ENCODE data around the gene LAX1.
A peak's percentile ranks its signal among the peaks of the same experiment; 100 is the strongest.

LAX1 gene

GRCh38 chr1:203742436-203742835, 22.5 kb upstream of the LAX1 start:
- no peak overlapping the region for H3K27ac ChIP-seq (ENCODE audit: low read depth, low read length)
- no peaks in the 10 kb centered on the region for H3K79me2 ChIP-seq (ENCODE audit: control insufficient read depth, low read length)
- no peak overlapping the region for H3K4me2 ChIP-seq (ENCODE audit: low read length)
- TF ChIP-seq EZH2phosphoT487 (IDR thresholded peaks at IDR 0.05; ENCODE audit: borderline replicate concordance, low read length) (no peak), CTCF (IDR thresholded peaks at IDR 0.05; ENCODE audit: low read depth, low read length, poor library complexity, severe bottlenecking) (no peak)
- H3K9me3 ChIP-seq (ENCODE audit: control insufficient read depth, insufficient read depth, low read length): no peaks in the 10 kb centered on the region
- no peaks in the 10 kb centered on the region for H3K9me2 ChIP-seq (replicated peaks; ENCODE audit: control insufficient read depth, low read length)
- H3K36me3 ChIP-seq (ENCODE audit: control insufficient read depth, low read length): no peaks in the 10 kb centered on the region
- peaks cover 21% of the 10 kb centered on the region for H3K4me1 ChIP-seq (ENCODE audit: control insufficient read depth, low read length)
- H3K27me3 ChIP-seq (ENCODE audit: control insufficient read depth, low read length): peaks cover 15% of the 10 kb centered on the region
- no peak overlapping the region for H3K4me3 ChIP-seq (ENCODE audit: low read length)
- H3F3A ChIP-seq (ENCODE audit: control insufficient read depth, insufficient read depth): no peaks in the 10 kb centered on the region
- H4K20me1 ChIP-seq (ENCODE audit: control insufficient read depth, insufficient read depth, low read depth, low read length): no peaks in the 10 kb centered on the region

- H3K9me2 ChIP-seq (replicated peaks; ENCODE audit: control insufficient read depth, low read length): no peaks in the 10 kb centered on the region
- H3K27me3 ChIP-seq (ENCODE audit: control insufficient read depth, low read length): peaks cover 12% of the 10 kb centered on the region
- TF ChIP-seq CTCF (IDR thresholded peaks at IDR 0.05; ENCODE audit: low read depth, low read length, poor library complexity, severe bottlenecking): no peak
- TF ChIP-seq EZH2phosphoT487 (IDR thresholded peaks at IDR 0.05; ENCODE audit: borderline replicate concordance, low read length): no peak
- no peak overlapping the region for H3K4me3 ChIP-seq (ENCODE audit: low read length)
- H3K4me2 ChIP-seq (ENCODE audit: low read length): no peak overlapping the region
- H3K36me3 ChIP-seq (ENCODE audit: control insufficient read depth, low read length): no peaks in the 10 kb centered on the region
- H3F3A ChIP-seq (ENCODE audit: control insufficient read depth, insufficient read depth): no peaks in the 10 kb centered on the region
- H3K9me3 ChIP-seq (ENCODE audit: control insufficient read depth, insufficient read depth, low read length): no peaks in the 10 kb centered on the region
- H3K79me2 ChIP-seq (ENCODE audit: control insufficient read depth, low read length): no peaks in the 10 kb centered on the region
- peaks cover 21% of the 10 kb centered on the region for H3K4me1 ChIP-seq (ENCODE audit: control insufficient read depth, low read length)
- H3K27ac ChIP-seq (ENCODE audit: low read depth, low read length): no peak overlapping the region
- H4K20me1 ChIP-seq (ENCODE audit: control insufficient read depth, insufficient read depth, low read depth, low read length): no peaks in the 10 kb centered on the region
These were observed 21.9 kb upstream of the LAX1 start for GRCh38 chr1:203743091-203743571.

- H3K79me2 ChIP-seq (ENCODE audit: control insufficient read depth, low read length): no peaks in the 10 kb centered on the region
- H3K9me3 ChIP-seq (ENCODE audit: control insufficient read depth, insufficient read depth, low read length): no peaks in the 10 kb centered on the region
- TF ChIP-seq CTCF (IDR thresholded peaks at IDR 0.05; ENCODE audit: low read depth, low read length, poor library complexity, severe bottlenecking) (no peak), EZH2phosphoT487 (IDR thresholded peaks at IDR 0.05; ENCODE audit: borderline replicate concordance, low read length) (no peak)
- H3K27me3 ChIP-seq (ENCODE audit: control insufficient read depth, low read length): peaks cover 6% of the 10 kb centered on the region; the same call in 1 of the 2 replicates
- H3K27ac ChIP-seq (ENCODE audit: low read depth, low read length): no peak overlapping the region
- H3K4me3 ChIP-seq (ENCODE audit: low read length): no peak overlapping the region
- peaks cover 17% of the 10 kb centered on the region for H3K4me1 ChIP-seq (ENCODE audit: control insufficient read depth, low read length)
- peak overlapping the region; percentile 39 for H3K4me2 ChIP-seq (ENCODE audit: low read length)
- H3K36me3 ChIP-seq (ENCODE audit: control insufficient read depth, low read length): no peaks in the 10 kb centered on the region
- H3F3A ChIP-seq (ENCODE audit: control insufficient read depth, insufficient read depth): no peaks in the 10 kb centered on the region
- H3K9me2 ChIP-seq (replicated peaks; ENCODE audit: control insufficient read depth, low read length): no peaks in the 10 kb centered on the region
- H4K20me1 ChIP-seq (ENCODE audit: control insufficient read depth, insufficient read depth, low read depth, low read length): no peaks in the 10 kb centered on the region
These were observed 20.7 kb upstream of the LAX1 start for GRCh38 chr1:203744075-203744972.

All from DOHH2 (cell line).